Activated CD4-positive, alpha-beta T cell treated with anti-CD3 and anti-CD28 coated beads for 24 hours (primary cell): ENCODE measurements around the gene KLC1.

ENCODE experiments used
- DNase-seq, 2 donors: peaks; one replicate each; pipeline ENCODE4 v3.0.0-alpha.2; 2020; ENCODE audit warnings: low read depth in 2 of 2

The KLC1 gene

GRCh38 chr14:103659631-103660030, 30.6 kb downstream of the KLC1 start:
- DNase-seq: no peak

DNA sequence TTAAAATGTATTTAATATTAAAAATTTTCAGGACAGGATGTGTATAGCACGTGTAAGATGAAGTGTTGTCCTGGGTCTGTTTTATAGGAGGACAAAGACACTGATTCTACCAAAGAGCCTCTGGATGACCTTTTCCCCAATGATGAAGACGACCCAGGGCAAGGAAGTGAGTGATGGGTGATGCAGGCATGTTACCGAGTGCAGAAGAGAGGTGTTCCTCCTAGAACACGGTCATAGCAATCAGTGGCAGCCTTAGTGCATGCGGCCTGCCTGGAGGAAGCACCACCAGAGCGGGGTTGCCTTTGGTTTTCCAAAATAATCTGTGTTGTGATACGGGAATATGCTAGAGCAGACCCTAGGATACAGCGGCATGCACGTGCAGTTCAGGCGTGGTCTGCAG, 33.0 kb downstream of the KLC1 start:
- DNase-seq: no peak

GRCh38 chr14:103662591-103662990, 33.6 kb downstream of the KLC1 start:
- no peak for DNase-seq

DNA sequence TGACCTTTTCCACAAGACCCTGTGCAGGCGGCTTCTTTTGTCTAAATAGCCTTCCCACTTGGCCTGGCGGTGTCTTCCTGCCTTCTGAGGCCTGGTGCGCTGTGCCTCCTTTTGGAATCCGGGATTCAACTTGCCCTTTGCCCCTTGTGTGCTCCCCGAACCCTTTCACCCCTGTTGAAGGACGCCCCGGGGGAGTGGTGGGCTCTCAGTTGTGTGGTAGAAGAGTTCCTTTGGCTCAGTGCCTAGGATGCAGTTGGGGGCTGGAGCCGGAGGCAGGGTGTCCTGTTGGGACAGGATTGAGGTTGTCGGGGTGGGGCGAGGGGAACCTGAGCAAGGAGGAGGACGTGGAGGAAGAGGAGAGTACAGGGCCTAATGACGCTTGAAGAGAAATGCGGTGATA, 34.5 kb downstream of the KLC1 start:
- DNase-seq: no peak

DNA sequence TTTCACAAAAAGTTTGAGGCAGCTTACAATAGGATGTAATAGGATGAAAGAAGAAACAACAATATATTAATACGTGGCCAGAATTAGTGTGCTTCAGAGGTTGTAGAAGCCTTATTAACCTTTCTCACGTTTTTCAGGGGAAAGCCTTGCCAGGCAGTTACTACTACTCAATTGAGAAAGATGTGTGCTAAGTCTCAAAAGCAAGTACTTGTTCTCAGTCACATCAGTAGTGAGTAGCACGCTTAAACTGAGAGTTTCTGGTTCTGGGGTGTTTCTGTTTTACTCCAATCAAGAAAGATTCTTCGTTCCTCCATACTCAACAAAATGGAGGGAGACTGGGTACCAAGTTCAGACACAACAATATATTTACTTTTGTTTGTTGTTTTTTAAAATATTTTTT, 38.7 kb downstream of the KLC1 start:
- DNase-seq: no peak

DNA sequence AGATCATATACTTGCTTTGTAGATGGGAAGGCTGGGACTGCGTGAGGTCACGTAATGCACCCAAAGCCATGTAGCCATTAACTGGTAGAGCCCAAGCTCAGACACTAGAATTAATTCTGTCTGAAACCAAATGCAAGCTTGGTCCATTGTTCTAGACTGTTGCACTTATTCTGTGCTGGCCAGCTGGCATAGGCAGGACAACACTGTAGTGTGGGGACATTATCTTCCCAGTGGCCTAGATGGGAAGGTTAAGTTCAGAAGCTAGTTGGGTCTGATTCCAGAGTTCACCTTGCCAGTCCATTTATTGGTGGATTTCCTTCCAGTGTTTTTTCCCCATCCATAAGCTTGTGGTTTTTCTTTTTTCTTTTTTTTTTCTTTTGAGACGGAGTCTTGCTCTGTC, 39.1 kb downstream of the KLC1 start:
- DNase-seq: no peak

GRCh38 chr14:103669370-103669769, 40.4 kb downstream of the KLC1 start:
- no peak for DNase-seq

- DNase-seq: no peak
Measured at GRCh38 chr14:103671911-103672310, 42.9 kb downstream of the KLC1 start.

DNA sequence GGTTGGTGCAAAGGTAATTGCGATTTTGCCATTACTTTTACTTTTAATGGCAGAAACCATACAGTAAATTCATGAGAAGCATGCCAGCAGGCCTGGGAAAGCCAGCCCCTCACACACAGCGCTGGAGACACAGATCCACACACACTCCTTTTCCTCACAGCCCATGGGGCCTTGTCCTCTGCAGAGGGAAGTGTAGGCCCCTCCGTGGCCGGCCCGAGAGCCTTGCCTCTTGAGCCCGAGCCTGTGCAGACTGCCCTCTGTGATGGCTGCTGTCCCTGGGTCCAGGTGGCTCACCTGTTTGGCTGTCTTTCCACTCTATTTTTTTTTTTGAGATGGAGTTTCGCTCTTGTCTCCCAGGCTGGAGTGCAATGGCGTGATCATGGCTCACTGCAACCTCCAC, 46.9 kb downstream of the KLC1 start:
- DNase-seq: no peak

DNA sequence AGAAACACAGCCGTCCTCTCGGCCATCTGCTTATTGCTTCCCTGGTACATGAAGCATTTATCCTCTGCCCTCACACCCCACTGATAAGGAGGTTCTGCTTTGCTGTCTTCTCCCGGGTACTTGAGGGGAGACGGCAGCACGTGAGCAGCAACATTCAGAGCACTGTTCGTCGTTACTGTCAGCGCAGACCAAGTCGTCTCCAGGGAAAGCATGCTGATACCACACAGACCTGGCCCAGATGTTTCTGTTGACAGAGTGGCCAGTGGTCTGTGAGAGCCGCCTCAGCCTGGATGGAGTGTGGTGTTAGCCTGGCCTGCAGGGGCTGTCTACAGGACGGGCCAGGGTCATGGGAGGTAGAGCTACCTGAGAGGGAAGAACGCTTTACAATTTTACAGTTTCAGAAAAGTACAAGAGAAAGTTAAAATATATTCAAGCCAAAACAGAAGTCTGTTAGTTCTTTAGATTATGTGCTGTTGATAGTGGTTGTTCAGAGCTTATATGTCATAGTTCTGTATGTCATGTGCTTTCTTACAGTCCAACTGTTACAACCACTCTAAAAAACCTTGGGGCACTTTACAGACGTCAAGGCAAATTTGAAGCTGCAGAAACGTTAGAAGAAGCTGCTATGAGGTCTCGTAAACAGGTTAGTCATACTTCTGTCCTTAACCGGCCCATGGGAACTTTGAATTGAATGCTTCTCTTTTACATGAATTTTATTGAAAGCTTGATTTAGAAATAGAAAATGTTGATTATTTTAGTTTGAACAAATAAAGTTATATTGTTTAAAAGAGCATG, 48.1 kb downstream of the KLC1 start:
- DNase-seq: no peak

DNA sequence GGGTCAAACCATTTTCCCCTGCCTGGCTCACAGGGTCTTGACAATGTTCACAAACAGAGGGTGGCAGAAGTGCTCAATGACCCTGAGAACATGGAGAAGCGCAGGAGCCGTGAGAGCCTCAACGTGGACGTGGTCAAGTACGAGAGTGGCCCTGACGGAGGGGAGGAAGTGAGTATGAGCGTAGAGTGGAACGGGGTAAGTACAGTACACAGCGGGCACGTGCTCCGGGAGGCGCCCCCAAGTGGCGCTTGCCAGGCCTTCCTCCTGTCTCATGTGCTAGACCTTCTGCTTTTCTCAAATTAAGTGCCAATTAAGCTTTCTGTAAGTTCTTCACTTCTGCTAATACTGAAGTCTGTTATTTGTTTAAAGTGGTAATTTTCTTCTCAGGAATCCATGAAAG, 50.3 kb downstream of the KLC1 start:
- peak; percentile 7 to 19 for DNase-seq

- no peak for DNase-seq
Measured at GRCh38 chr14:103680491-103681231, 51.6 kb downstream of the KLC1 start.

GRCh38 chr14:103683139-103683538, 54.1 kb downstream of the KLC1 start:
- no peak for DNase-seq

DNA sequence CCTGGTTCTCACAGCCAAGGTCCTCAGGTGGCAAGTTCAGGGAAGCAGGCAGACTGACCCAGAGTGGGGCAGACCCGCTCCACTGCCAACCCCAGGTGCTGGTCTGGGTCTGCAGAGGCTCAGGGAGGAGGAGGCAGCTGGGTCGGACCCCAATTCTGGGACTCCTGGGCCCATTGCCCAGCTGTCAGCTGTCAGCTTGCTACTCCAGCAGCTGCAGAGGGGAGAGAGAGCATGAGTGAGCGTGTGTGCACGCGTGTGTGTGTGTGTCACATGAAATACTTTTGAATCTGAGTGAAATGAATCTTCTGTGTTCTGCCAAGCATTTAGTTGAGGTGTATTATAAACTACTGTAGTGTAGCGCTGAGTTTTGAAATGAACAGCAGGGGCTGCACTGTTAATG, 55.5 kb downstream of the KLC1 start:
- DNase-seq: no peak

DNA sequence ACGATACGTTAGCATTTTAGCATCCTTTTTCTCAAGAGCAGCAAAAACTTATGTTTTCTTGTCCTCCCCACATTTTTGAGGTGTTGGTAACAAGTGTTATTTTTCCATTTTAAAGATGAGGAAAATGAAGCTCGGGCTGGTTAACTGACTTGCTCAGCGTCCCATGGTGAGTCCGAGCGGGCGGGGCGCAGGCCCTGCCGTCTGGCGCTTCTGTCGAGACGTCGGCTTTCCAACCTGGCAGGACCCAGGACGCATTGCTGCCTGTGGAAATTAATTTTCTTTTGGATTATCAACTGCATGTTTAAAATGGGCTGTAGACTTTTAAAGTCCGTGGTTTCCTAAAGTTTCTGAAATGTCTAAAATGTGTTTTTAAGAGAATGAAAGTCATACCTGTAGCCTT, 55.9 kb downstream of the KLC1 start:
- DNase-seq: no peak

DNA sequence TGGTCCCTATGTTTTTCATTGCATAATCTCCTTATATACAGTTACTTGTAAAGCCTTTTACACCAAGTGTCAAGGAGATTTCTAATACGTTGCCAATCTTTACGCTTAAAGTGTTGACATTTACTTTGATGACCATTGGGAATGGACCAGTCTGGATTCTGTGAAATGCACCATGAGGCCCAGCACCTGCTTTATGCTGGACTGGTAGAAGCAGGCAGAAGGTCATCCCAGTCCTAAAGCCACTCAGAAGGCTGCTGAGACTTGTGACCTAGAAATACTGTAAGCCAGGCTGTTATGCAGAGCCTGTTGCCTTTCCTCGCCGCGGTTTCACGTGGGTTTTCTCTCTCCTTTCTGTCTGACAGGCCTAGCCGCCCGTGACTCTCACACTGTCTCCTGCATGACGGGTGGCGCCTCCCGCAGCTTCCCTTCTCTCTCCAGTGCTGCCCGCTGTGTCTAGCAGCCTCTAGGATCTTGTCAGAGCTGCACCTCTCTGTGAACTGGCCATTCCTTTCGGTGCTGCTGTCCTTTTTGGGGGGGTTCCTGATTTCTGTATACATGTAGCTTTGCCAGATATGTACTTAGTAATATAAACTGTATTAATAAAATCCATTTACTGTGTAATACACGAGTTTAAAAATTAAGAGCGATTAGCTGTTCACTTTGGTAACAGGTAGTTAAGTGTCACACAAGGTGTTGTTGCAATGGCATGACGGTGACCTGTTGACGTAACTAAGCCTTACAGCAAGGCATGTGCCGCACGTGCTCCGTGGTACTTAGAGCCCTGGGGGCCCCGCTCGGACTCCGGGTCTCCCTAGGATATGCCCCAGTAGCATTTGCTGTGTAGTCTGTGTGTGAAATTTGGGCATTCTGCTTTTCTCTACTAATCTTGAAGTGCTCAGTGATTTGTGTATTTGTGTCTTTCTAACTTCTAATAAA, 56.5 kb downstream of the KLC1 start:
- DNase-seq: no peak

- DNase-seq: no peak
Measured at GRCh38 chr14:103686831-103687485, 57.9 kb downstream of the KLC1 start.

DNA sequence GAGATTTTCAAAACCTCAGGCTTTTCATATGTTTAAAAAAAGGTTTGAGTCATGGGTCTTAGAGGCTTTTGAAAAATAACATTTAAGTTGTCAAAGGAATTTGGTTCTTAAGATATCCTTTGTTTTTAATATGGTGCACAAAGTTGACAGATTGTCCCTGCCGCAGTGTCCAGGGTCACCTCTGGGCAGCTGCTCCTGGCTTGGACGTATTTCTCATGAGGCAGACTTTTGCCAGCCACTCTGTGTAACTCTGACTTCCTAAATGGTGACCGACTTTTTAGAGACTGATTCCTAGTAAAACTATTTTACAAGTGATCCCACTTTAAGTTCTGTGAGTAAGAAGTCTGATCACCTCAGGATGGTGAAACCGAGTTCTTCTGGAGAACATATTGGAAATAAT, 58.7 kb downstream of the KLC1 start:
- DNase-seq: no peak

DNA sequence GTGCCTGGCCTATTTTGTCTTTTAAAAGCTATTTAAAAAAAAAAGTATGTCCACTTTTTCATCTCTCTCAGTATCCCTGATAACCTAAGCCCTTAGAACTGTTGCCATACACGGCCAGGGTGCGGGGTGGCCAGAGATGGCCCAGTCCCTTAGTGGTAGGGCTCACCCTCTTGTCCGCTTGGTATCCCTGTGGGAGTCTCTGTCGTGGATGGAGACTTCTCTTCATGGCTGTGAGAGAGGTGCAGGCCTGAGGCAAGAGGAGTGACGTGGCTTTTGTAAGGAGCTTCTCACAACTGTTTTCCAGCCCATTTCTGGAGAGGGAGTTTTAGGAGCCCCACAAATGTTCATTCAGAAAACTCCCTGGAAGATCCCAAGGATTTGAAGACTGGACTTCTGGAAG, 59.4 kb downstream of the KLC1 start:
- DNase-seq: no peak

GRCh38 chr14:103688906-103689902, 60.2 kb downstream of the KLC1 start:
- no peak for DNase-seq

GRCh38 chr14:103690332-103690731, 61.3 kb downstream of the KLC1 start:
- DNase-seq: no peak
